ENCODE results near the gene ARMC5.

DNA sequence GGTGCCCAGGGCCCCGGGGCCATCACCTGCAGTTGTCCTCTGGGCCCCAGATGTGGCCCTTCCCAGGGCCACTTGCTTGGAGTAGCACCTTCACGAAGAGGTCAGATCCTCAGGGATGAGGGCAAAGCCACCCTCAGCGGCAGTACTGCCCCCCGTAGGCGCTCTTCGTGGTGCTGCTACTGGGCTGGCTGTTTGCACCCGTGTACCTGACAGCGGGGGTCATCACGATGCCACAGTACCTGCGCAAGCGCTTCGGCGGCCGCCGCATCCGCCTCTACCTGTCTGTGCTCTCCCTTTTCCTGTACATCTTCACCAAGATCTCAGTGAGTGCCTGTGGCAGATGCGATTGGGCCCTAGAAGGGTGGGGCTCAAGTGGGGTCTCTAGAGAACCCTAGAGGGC, 26.3 kb downstream of the ARMC5 start:
- TF ChIP-seq, protein P1, sequence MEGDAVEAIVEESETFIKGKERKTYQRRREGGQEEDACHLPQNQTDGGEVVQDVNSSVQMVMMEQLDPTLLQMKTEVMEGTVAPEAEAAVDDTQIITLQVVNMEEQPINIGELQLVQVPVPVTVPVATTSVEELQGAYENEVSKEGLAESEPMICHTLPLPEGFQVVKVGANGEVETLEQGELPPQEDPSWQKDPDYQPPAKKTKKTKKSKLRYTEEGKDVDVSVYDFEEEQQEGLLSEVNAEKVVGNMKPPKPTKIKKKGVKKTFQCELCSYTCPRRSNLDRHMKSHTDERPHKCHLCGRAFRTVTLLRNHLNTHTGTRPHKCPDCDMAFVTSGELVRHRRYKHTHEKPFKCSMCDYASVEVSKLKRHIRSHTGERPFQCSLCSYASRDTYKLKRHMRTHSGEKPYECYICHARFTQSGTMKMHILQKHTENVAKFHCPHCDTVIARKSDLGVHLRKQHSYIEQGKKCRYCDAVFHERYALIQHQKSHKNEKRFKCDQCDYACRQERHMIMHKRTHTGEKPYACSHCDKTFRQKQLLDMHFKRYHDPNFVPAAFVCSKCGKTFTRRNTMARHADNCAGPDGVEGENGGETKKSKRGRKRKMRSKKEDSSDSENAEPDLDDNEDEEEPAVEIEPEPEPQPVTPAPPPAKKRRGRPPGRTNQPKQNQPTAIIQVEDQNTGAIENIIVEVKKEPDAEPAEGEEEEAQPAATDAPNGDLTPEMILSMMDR (IDR thresholded peaks at IDR 0.05): no peak
- TF ChIP-seq EZH2phosphoT487 (IDR thresholded peaks at IDR 0.05) (no peak), EZH2 (IDR thresholded peaks at IDR 0.05) (no peak)
